Activated CD4-positive, alpha-beta memory T cell treated with anti-CD3 and anti-CD28 coated beads for 36 hours (primary cell): ENCODE results near the gene MS4A12. TPM values are rescaled to one million over a fixed set of nuclear protein-coding genes. Genes with fewer than 3 reads are reported as not detected.
A peak's percentile ranks its signal among the peaks of the same experiment; 100 is the strongest.
"Not testable (repeated sequence)": the region's sequence is repeated elsewhere in the genome, so short reads cannot be mapped to it uniquely, and the experiment has no call there.

Experiments
- CTCF ChIA-PET: fragments of 350-600 bp; sonication (Branson Sonifier 250); formaldehyde crosslinking; loops from one replicate; lab custom pipeline; 2021; ENCODE audit warnings: antibody characterized with exemption, inconsistent platforms; lab: Charles Lee
- POLR2A ChIA-PET: fragments of 350-600 bp; sonication (Branson Sonifier 250); formaldehyde crosslinking; loops from one replicate; lab custom pipeline; 2021; ENCODE audit warnings: antibody characterized with exemption; lab: Charles Lee
- DNase-seq: peaks from one replicate; pipeline ENCODE4 v3.0.0-alpha.2; 2020
- H3K27ac Mint-ChIP-seq: one replicate; pipeline ENCODE4 v1.8.0; 2021; ENCODE audit warnings: mixed read lengths
- H3K27me3 Mint-ChIP-seq: one replicate; pipeline ENCODE4 v1.8.0; 2021; ENCODE audit warnings: mixed read lengths
- H3K36me3 Mint-ChIP-seq: one replicate; pipeline ENCODE4 v1.8.0; 2021; ENCODE audit warnings: mixed read lengths
- H3K4me1 Mint-ChIP-seq: one replicate; pipeline ENCODE4 v1.8.0; 2021; ENCODE audit warnings: low read depth, mixed read lengths
- H3K4me3 Mint-ChIP-seq: one replicate; pipeline ENCODE4 v1.8.0; 2021; ENCODE audit warnings: mild to moderate bottlenecking, mixed read lengths
- H3K9me3 Mint-ChIP-seq: one replicate; pipeline ENCODE4 v1.8.0; 2021; ENCODE audit warnings: mixed read lengths
- intact Hi-C: fragments of 100-400 bp; cut with micrococcal nuclease; formaldehyde crosslinking; loops from one replicate; pipeline ENCODE4 v1.15.1; 2023
- total RNA-seq, 2 experiments: library from RNA; stranded (reverse); gene quantifications; one replicate each; pipeline ENCODE4 v1.2.3, GENCODE V29; 2021

The MS4A12 gene
- total RNA-seq, result not detected

GRCh38 chr11:60492488-60493009 is at the start of gene MS4A12:
Gene MS4A12 (plus strand): TSS chr11:60492778. CDS start chr11:60497319, 4,541 bp downstream.
- POLR2A ChIA-PET, result no interaction called here
- Mint-ChIP-seq H3K4me1 (no peaks in the 10 kb centered on the region), H3K27ac (no peak within 1 kb of the TSS)

GRCh38 chr11:60447070-60447469 is 45.5 kb upstream of the MS4A12 start:
- intact Hi-C loops, result no loop called here
- no peak overlapping the region for H3K27ac Mint-ChIP-seq
- CTCF ChIA-PET, result no interaction called here
- peaks cover 11% of the 10 kb centered on the region for H3K4me1 Mint-ChIP-seq
- H3K27me3 Mint-ChIP-seq, result no peaks in the 10 kb centered on the region
- no peak overlapping the region for H3K4me3 Mint-ChIP-seq
- POLR2A ChIA-PET, result no interaction called here
- H3K36me3 Mint-ChIP-seq, result no peaks in the 10 kb centered on the region
- no peak for DNase-seq
- no peaks in the 10 kb centered on the region for H3K9me3 Mint-ChIP-seq

More at GRCh38 chr11:60492488-60493009, at the start of gene MS4A12:
- no peak for DNase-seq
- intact Hi-C loops, result no loop called here
- CTCF ChIA-PET, result interaction anchor here (1.0 kb wide), 1 partner anchor 129 kb away, joined by 3 read pairs; no protein-coding TSS in a partner anchor
- Mint-ChIP-seq H3K9me3 (no peaks in the 10 kb centered on the region), H3K4me3 (no peak within 1 kb of the TSS), H3K36me3 (no peaks in the 10 kb centered on the region), H3K27me3 (peaks cover 8% of the 10 kb centered on the region)

DNA sequence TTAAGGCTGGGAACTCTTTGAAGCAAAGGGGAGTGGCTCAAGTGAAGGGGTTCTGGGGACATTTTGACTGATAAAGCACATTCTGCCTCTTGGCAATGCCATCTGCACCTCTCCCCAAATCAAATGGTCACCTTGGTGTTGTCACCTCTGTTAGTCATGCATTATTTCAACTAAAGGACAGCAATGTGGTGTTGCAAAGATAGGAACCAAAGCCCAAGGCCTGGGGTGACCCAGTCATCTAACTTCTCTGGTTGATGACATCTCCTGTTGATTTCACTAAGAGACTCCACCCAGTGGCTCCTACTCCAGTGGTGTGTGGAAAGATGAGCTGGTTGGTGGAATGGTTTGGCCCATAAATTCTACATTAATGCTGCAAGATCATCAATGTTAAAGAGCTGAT is 44.7 kb upstream of the MS4A12 start:
- intact Hi-C loops, result no loop called here
- ChIA-PET CTCF (no interaction called here), POLR2A (no interaction called here)
- H3K27ac Mint-ChIP-seq, result no peak overlapping the region
- no peaks in the 10 kb centered on the region for H3K36me3 Mint-ChIP-seq
- H3K4me3 Mint-ChIP-seq, result no peak overlapping the region
- H3K4me1 Mint-ChIP-seq, result peaks cover 11% of the 10 kb centered on the region
- DNase-seq, result no peak
- no peaks in the 10 kb centered on the region for H3K9me3 Mint-ChIP-seq
- H3K27me3 Mint-ChIP-seq, result no peaks in the 10 kb centered on the region

- DNase-seq, intact Hi-C loops, H3K36me3 Mint-ChIP-seq, H3K27me3 Mint-ChIP-seq, H3K27ac Mint-ChIP-seq, H3K4me3 Mint-ChIP-seq, CTCF ChIA-PET, POLR2A ChIA-PET, H3K9me3 Mint-ChIP-seq: not testable (repeated sequence)
- H3K4me1 Mint-ChIP-seq, result peaks cover 12% of the 10 kb centered on the region
These were observed 41.4 kb upstream of the MS4A12 start for GRCh38 chr11:60451185-60451584.

- H3K27me3 Mint-ChIP-seq, result peaks cover 3% of the 10 kb centered on the region
- H3K4me3 Mint-ChIP-seq, result no peak overlapping the region
- DNase-seq, result no peak
- intact Hi-C loops, result no loop called here
- H3K36me3 Mint-ChIP-seq, result no peaks in the 10 kb centered on the region
- peaks cover 15% of the 10 kb centered on the region for H3K4me1 Mint-ChIP-seq
- ChIA-PET CTCF (no interaction called here), POLR2A (no interaction called here)
- no peak overlapping the region for H3K27ac Mint-ChIP-seq
- no peaks in the 10 kb centered on the region for H3K9me3 Mint-ChIP-seq
These were observed 38.4 kb upstream of the MS4A12 start for GRCh38 chr11:60454212-60454611.

DNA sequence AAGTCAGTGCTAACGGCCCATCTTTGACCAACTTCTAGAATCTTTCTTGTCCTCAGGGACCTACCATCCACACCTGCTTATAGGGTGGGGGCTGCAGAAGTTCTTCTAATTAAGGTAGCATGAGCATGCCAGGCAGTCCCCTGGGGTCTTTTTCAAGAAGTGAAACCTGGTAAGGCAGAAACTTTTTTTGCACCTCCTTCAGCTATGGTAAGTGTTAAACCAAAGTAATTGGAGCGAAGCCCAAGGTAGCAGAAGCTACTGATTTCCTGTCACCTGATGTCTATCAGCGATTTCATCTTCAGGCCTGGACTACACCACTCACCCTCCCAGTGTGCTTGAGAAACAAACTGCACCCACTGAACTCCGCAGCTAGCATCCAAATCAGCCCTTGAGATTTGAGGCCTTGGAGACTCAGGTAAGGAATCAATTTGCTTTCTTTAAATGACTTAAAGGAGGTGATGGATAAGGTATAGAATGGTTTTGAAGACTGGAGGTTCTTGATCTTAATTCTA is 37.0 kb upstream of the MS4A12 start, which contains the start of gene MS4A1:
MS4A1 (plus strand) TSS at position 317 of the 512 bp plus-strand sequence. CDS start 6,528 bp downstream, outside the sequence.
- Mint-ChIP-seq H3K4me3 (no peak within 1 kb of the TSS), H3K27me3 (peaks cover 3% of the 10 kb centered on the region), H3K27ac (no peak within 1 kb of the TSS), H3K36me3 (no peaks in the 10 kb centered on the region), H3K4me1 (peaks cover 15% of the 10 kb centered on the region), H3K9me3 (no peaks in the 10 kb centered on the region)
- CTCF ChIA-PET, result no interaction called here
- POLR2A ChIA-PET, result no interaction called here
- intact Hi-C loops, result no loop called here
- DNase-seq, result no peak

- Mint-ChIP-seq H3K27ac (no peak overlapping the region), H3K4me1 (peaks cover 15% of the 10 kb centered on the region), H3K4me3 (no peak overlapping the region), H3K36me3 (no peaks in the 10 kb centered on the region), H3K27me3 (peaks cover 3% of the 10 kb centered on the region), H3K9me3 (no peaks in the 10 kb centered on the region)
- intact Hi-C loops, result no loop called here
- ChIA-PET POLR2A (no interaction called here), CTCF (interaction anchor here (0.8 to 1.2 kb wide), 2 partner anchors 91 to 191 kb away, joined by 3 to 4 read pairs; no protein-coding TSS in a partner anchor)
- no peak for DNase-seq
These were observed 35.0 kb upstream of the MS4A12 start for GRCh38 chr11:60457576-60457975.

DNA sequence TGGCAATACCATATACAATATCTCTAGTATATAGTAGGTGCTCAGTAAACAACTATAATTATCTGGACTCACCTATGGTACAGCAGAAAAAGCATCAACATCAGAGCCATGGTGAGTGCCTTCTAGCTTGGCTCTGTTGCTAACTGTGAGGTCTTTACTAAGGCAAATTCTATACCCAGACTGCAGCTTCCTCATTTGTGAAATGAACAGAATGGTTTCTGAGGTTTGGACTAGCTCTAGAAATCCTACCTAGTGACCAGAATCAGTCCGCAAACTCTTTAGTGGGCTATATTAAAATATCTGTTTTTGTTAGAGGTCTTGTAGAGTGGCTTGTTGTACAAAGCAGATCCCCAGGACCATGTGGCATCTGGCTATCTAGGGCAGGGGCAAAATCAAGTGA is 33.2 kb upstream of the MS4A12 start:
- Mint-ChIP-seq H3K4me3 (no peak overlapping the region), H3K36me3 (no peaks in the 10 kb centered on the region), H3K27ac (no peak overlapping the region), H3K9me3 (no peaks in the 10 kb centered on the region), H3K4me1 (peaks cover 15% of the 10 kb centered on the region), H3K27me3 (peaks cover 3% of the 10 kb centered on the region)
- CTCF ChIA-PET, result interaction anchor here (0.9 kb wide), 1 partner anchor 96 kb away, joined by 3 read pairs; no protein-coding TSS in a partner anchor
- intact Hi-C loops, result no loop called here
- DNase-seq, result no peak
- POLR2A ChIA-PET, result no interaction called here

- Mint-ChIP-seq H3K4me1 (no peaks in the 10 kb centered on the region), H3K27me3 (peaks cover 10% of the 10 kb centered on the region), H3K36me3 (no peaks in the 10 kb centered on the region), H3K4me3 (no peak overlapping the region), H3K27ac (no peak overlapping the region), H3K9me3 (no peaks in the 10 kb centered on the region)
- intact Hi-C loops, result no loop called here
- ChIA-PET POLR2A (no interaction called here), CTCF (no interaction called here)
- DNase-seq, result no peak
These were observed 23.7 kb upstream of the MS4A12 start for GRCh38 chr11:60468829-60469228.

- DNase-seq, result no peak
- H3K4me1 Mint-ChIP-seq, result no peaks in the 10 kb centered on the region
- H3K27ac Mint-ChIP-seq, result no peak overlapping the region
- H3K36me3 Mint-ChIP-seq, result no peaks in the 10 kb centered on the region
- intact Hi-C loops, result no loop called here
- peaks cover 10% of the 10 kb centered on the region for H3K27me3 Mint-ChIP-seq
- ChIA-PET POLR2A (no interaction called here), CTCF (no interaction called here)
- H3K4me3 Mint-ChIP-seq, result no peak overlapping the region
- H3K9me3 Mint-ChIP-seq, result no peaks in the 10 kb centered on the region
These were observed 22.9 kb upstream of the MS4A12 start for GRCh38 chr11:60469723-60470122.

DNA sequence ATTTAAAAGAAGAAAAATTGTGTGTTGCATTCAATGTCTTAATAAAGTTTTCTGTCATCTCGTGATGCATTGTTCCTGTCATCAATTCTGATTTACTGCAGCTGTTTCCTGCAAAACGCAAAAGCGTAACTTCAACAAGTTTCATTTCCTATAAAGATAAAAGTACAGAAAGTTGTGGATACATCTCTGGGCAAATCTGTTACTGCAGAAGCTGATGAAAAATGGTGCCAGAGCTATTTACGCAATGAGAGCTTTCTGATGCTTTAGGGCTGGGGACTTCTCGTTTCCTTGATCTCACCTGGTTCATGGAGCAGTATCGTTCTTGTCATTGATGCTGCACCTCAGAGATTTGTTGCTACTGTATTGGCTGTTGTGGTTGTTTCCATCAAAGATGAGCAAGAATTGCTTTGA is 15.5 kb upstream of the MS4A12 start:
- H3K4me1 Mint-ChIP-seq, result peaks cover 2% of the 10 kb centered on the region
- intact Hi-C loops, result no loop called here
- no peak overlapping the region for H3K4me3 Mint-ChIP-seq
- no peak for DNase-seq
- POLR2A ChIA-PET, result no interaction called here
- peaks cover 7% of the 10 kb centered on the region for H3K27me3 Mint-ChIP-seq
- peaks cover 2% of the 10 kb centered on the region for H3K36me3 Mint-ChIP-seq
- H3K27ac Mint-ChIP-seq, result no peak overlapping the region
- CTCF ChIA-PET, result interaction anchor here (0.6 to 1.6 kb wide), 3 partner anchors 8 to 208 kb away, joined by 3 to 5 read pairs (median 4); no protein-coding TSS in a partner anchor
- H3K9me3 Mint-ChIP-seq, result no peaks in the 10 kb centered on the region

DNA sequence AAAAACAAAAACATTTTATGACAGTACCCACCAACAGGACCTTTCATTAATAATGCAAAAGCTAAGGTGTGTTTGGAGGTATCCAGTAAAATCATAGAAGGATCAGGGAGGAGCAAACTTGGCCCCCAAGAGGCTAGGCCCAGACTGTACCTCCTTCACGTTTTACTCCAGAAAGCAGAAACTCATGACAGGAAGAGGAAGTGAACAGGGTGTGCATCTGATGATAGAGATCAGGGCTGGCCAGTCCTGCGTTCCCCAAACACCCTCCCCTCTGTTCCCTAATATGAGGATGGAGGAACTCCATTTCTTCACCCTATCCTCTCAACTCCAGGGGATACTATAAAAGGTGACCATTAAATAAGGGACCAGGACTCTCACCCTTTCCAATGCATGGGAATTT is 10.2 kb upstream of the MS4A12 start:
- no peak for DNase-seq
- CTCF ChIA-PET, result interaction anchor here (2.7 kb wide), 1 partner anchor 118 kb away, joined by 17 read pairs; no protein-coding TSS in a partner anchor
- no peak overlapping the region for H3K27ac Mint-ChIP-seq
- no peaks in the 10 kb centered on the region for H3K36me3 Mint-ChIP-seq
- POLR2A ChIA-PET, result no interaction called here
- no peak overlapping the region for H3K4me3 Mint-ChIP-seq
- H3K27me3 Mint-ChIP-seq, result peaks cover 3% of the 10 kb centered on the region
- peaks cover 8% of the 10 kb centered on the region for H3K4me1 Mint-ChIP-seq
- intact Hi-C loops, result no loop called here
- H3K9me3 Mint-ChIP-seq, result no peaks in the 10 kb centered on the region

GRCh38 chr11:60485987-60486386 is 6.6 kb upstream of the MS4A12 start:
- peak; percentile 44 for DNase-seq

More at GRCh38 chr11:60485987-60486386, 6.6 kb upstream of the MS4A12 start:
- intact Hi-C loops, result loop anchor here (1.0 to 5.0 kb wide), 3 partner anchors 123 to 219 kb away; no protein-coding TSS in a partner anchor
- Mint-ChIP-seq H3K36me3 (no peaks in the 10 kb centered on the region), H3K4me3 (no peak overlapping the region), H3K4me1 (peaks cover 8% of the 10 kb centered on the region), H3K27ac (no peak overlapping the region), H3K27me3 (peaks cover 4% of the 10 kb centered on the region), H3K9me3 (no peaks in the 10 kb centered on the region)
- ChIA-PET CTCF (interaction anchor here (1.0 kb wide), 1 partner anchor 9 kb away, joined by 3 read pairs; no protein-coding TSS in a partner anchor), POLR2A (no interaction called here)
